ENCODE data around the gene FKBP1A. TPM values are rescaled to one million over a fixed set of nuclear protein-coding genes. Genes with fewer than 3 reads are reported as not detected.

The FKBP1A gene
- total and polyA plus RNA-seq, 9 of the 15 experiments (the other 6 are each of a cell fraction or from before 2014, with no cell fraction given): 48.8 to 502 (median 89.6) TPM

DNA sequence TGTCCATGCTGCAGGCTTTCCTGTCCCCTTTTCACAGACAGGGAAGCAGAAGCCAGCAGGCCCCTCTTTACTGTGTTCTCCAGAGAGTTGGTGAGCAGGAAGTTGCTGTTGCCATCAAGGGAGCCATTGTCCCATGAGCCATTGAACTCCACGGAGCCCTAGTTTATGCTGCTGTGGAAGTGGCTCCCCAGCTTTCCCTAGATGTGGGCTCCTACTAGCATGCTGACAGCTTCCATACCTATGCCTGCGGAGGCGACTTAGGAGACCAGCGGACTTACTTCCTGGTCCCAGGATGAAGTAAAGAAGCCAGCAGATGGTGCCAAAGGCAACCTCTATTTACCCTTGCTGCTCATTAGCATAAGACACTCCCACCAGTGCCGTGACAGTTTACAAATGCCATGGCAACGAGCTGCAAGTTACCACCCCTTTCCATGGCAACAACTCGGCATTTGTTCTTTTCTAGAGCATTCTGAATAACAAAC, 30.8 kb upstream of the FKBP1A start (continued):
- TF ChIP-seq, protein P1, sequence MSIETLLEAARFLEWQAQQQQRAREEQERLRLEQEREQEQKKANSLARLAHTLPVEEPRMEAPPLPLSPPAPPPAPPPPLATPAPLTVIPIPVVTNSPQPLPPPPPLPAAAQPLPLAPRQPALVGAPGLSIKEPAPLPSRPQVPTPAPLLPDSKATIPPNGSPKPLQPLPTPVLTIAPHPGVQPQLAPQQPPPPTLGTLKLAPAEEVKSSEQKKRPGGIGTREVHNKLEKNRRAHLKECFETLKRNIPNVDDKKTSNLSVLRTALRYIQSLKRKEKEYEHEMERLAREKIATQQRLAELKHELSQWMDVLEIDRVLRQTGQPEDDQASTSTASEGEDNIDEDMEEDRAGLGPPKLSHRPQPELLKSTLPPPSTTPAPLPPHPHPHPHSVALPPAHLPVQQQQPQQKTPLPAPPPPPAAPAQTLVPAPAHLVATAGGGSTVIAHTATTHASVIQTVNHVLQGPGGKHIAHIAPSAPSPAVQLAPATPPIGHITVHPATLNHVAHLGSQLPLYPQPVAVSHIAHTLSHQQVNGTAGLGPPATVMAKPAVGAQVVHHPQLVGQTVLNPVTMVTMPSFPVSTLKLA (conservative IDR thresholded peaks at IDR 0.05): 0 out of 4 replicates have a peak, but pooled peaks have one; percentile 27 to 30
- TF ChIP-seq PATZ1 (CRISPR knock-in tag; IDR thresholded peaks at IDR 0.05; ENCODE audit: borderline replicate concordance): no peak
- TF ChIP-seq NR0B1 (IDR thresholded peaks at IDR 0.05; ENCODE audit: partially characterized antibody): no peak
- TF ChIP-seq ZNF311 (CRISPR knock-in tag; IDR thresholded peaks at IDR 0.05): no peak
- TF ChIP-seq, protein P2, sequence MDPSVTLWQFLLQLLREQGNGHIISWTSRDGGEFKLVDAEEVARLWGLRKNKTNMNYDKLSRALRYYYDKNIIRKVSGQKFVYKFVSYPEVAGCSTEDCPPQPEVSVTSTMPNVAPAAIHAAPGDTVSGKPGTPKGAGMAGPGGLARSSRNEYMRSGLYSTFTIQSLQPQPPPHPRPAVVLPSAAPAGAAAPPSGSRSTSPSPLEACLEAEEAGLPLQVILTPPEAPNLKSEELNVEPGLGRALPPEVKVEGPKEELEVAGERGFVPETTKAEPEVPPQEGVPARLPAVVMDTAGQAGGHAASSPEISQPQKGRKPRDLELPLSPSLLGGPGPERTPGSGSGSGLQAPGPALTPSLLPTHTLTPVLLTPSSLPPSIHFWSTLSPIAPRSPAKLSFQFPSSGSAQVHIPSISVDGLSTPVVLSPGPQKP (CRISPR knock-in tag; IDR thresholded peaks at IDR 0.05): no peak
- no peak for TF ChIP-seq SIN3A (IDR thresholded peaks at IDR 0.05; ENCODE audit: borderline replicate concordance in 2 of 2, control insufficient read depth in 1 of 2, low read depth in 2 of 2, low read length in 2 of 2)
- TF ChIP-seq, protein P3, sequence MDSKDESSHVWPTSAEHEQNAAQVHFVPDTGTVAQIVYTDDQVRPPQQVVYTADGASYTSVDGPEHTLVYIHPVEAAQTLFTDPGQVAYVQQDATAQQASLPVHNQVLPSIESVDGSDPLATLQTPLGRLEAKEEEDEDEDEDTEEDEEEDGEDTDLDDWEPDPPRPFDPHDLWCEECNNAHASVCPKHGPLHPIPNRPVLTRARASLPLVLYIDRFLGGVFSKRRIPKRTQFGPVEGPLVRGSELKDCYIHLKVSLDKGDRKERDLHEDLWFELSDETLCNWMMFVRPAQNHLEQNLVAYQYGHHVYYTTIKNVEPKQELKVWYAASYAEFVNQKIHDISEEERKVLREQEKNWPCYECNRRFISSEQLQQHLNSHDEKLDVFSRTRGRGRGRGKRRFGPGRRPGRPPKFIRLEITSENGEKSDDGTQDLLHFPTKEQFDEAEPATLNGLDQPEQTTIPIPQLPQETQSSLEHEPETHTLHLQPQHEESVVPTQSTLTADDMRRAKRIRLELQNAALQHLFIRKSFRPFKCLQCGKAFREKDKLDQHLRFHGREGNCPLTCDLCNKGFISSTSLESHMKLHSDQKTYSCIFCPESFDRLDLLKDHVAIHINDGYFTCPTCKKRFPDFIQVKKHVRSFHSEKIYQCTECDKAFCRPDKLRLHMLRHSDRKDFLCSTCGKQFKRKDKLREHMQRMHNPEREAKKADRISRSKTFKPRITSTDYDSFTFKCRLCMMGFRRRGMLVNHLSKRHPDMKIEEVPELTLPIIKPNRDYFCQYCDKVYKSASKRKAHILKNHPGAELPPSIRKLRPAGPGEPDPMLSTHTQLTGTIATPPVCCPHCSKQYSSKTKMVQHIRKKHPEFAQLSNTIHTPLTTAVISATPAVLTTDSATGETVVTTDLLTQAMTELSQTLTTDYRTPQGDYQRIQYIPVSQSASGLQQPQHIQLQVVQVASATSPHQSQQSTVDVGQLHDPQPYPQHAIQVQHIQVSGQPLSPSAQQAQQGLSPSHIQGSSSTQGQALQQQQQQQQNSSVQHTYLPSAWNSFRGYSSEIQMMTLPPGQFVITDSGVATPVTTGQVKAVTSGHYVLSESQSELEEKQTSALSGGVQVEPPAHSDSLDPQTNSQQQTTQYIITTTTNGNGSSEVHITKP (IDR thresholded peaks at IDR 0.05; ENCODE audit: partially characterized antibody): no peak
- no peak for TF ChIP-seq RNF219 (CRISPR knock-in tag; IDR thresholded peaks at IDR 0.05)
- no peak for TF ChIP-seq GATAD2A (IDR thresholded peaks at IDR 0.05)
- TF ChIP-seq, protein P4, sequence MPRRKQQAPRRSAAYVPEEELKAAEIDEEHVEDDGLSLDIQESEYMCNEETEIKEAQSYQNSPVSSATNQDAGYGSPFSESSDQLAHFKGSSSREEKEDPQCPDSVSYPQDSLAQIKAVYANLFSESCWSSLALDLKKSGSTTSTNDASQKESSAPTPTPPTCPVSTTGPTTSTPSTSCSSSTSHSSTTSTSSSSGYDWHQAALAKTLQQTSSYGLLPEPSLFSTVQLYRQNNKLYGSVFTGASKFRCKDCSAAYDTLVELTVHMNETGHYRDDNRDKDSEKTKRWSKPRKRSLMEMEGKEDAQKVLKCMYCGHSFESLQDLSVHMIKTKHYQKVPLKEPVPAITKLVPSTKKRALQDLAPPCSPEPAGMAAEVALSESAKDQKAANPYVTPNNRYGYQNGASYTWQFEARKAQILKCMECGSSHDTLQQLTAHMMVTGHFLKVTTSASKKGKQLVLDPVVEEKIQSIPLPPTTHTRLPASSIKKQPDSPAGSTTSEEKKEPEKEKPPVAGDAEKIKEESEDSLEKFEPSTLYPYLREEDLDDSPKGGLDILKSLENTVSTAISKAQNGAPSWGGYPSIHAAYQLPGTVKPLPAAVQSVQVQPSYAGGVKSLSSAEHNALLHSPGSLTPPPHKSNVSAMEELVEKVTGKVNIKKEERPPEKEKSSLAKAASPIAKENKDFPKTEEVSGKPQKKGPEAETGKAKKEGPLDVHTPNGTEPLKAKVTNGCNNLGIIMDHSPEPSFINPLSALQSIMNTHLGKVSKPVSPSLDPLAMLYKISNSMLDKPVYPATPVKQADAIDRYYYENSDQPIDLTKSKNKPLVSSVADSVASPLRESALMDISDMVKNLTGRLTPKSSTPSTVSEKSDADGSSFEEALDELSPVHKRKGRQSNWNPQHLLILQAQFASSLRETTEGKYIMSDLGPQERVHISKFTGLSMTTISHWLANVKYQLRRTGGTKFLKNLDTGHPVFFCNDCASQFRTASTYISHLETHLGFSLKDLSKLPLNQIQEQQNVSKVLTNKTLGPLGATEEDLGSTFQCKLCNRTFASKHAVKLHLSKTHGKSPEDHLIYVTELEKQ (CRISPR knock-in tag; IDR thresholded peaks at IDR 0.05): no peak

Measured in K562 (cell line).